PC-9 (cell line): ENCODE results near the gene SLC2A3. TPM values are rescaled to one million over a fixed set of nuclear protein-coding genes. Genes with fewer than 3 reads are reported as not detected.
"Not testable (repeated sequence)": the region's sequence is repeated elsewhere in the genome, so short reads cannot be mapped to it uniquely, and the experiment has no call there.

Experiments used
- BruUV-seq: library from RNA; stranded (reverse); fragments of 400-500 nt; replicated peaks from 2 replicates; lab custom pipeline; 2021; lab: Mats Ljungman, UMichigan
- CTCF ChIA-PET: fragments of 300-600 bp; sonication (Branson Sonifier 250); formaldehyde crosslinking; loops from one replicate; lab custom pipeline; 2022; ENCODE audit warnings: antibody characterized with exemption; lab: Charles Lee
- POLR2A ChIA-PET: fragments of 300-600 bp; sonication (Branson Sonifier 250); formaldehyde crosslinking; loops from one replicate; lab custom pipeline; 2022; ENCODE audit warnings: antibody characterized with exemption; ENCODE audit not compliant: unreplicated experiment; lab: Charles Lee
- DNase-seq, 2 experiments: peaks; one replicate each; pipeline versions ENCODE4 v3.0.0 to v3.0.0-alpha.2; 2015 to 2022; ENCODE audit warnings: mixed read lengths in 1 of 2
- H2AFZ ChIP-seq: fragments of 200-600 bp; sonication (generic); 2 replicates; pipeline ENCODE4 v1.8.1; 2017; ENCODE audit warnings: antibody characterized with exemption
- H3F3A ChIP-seq: fragments of 200-600 bp; sonication (generic); 2 replicates; pipeline ENCODE4 v1.8.1; 2017; ENCODE audit warnings: antibody characterized with exemption, mild to moderate bottlenecking, low read depth; ENCODE audit not compliant: insufficient read depth
- H3K27ac ChIP-seq: fragments of 200-600 bp; sonication (generic); 2 replicates; pipeline ENCODE4 v1.6.1; 2016; ENCODE audit warnings: mixed run types
- H3K27me3 ChIP-seq: fragments of 200-600 bp; sonication (generic); 2 replicates; pipeline ENCODE4 v1.6.1; 2016; ENCODE audit warnings: low read depth, mixed run types; ENCODE audit not compliant: insufficient read depth
- H3K36me3 ChIP-seq: fragments of 200-600 bp; sonication (generic); 2 replicates; pipeline ENCODE4 v1.6.1; 2016; ENCODE audit warnings: low read depth, mixed run types
- H3K4me1 ChIP-seq: fragments of 200-600 bp; sonication (generic); replicated peaks from 2 replicates; pipeline ENCODE4 v1.6.1; 2016; ENCODE audit warnings: mixed run types; ENCODE audit not compliant: insufficient read depth
- H3K4me2 ChIP-seq: fragments of 200-600 bp; sonication (generic); 2 replicates; pipeline ENCODE4 v1.6.1; 2017; ENCODE audit warnings: mixed run types
- H3K4me3 ChIP-seq: fragments of 200-600 bp; sonication (generic); 2 replicates; pipeline ENCODE4 v1.6.1; 2016; ENCODE audit warnings: mixed run types
- H3K79me2 ChIP-seq: fragments of 200-600 bp; sonication (generic); 2 replicates; pipeline ENCODE4 v1.6.1; 2017; ENCODE audit warnings: low read depth, mixed run types
- H3K9me2 ChIP-seq: fragments of 200-600 bp; sonication (generic); 2 replicates; pipeline ENCODE4 v1.8.1; 2017; ENCODE audit warnings: mild to moderate bottlenecking; ENCODE audit not compliant: insufficient read depth
- H3K9me3 ChIP-seq: fragments of 200-600 bp; sonication (generic); 2 replicates; pipeline ENCODE4 v1.8.1; 2016; ENCODE audit warnings: low read depth; ENCODE audit not compliant: insufficient read depth
- H4K20me1 ChIP-seq: fragments of 200-600 bp; sonication (generic); 2 replicates; pipeline ENCODE4 v1.8.1; 2017; ENCODE audit not compliant: insufficient read depth
- CTCF ChIP-seq: fragments of 200-600 bp; sonication (generic); conservative IDR thresholded peaks from 2 replicates; pipeline ENCODE4 v1.6.1; 2017; ENCODE audit warnings: mixed run types, antibody characterized with exemption, mild to moderate bottlenecking, moderate library complexity
- EZH2 ChIP-seq: fragments of 200-600 bp; sonication (generic); IDR thresholded peaks from 2 replicates; pipeline ENCODE4 v1.8.0; 2017; ENCODE audit warnings: antibody characterized with exemption, low read depth
- intact Hi-C: fragments of 100-400 bp; cut with micrococcal nuclease; formaldehyde crosslinking; loops from one replicate; pipeline ENCODE4 v1.10.0; 2022; ENCODE audit not compliant: unreplicated experiment
- total RNA-seq: library from RNA; stranded (reverse); gene quantifications from 2 replicates; pipeline ENCODE4 v1.2.3, GENCODE V29; 2021

The SLC2A3 gene
- total RNA-seq, 1 experiment from 2014 or later: 26.2 TPM

- H4K20me1 ChIP-seq: no peaks in the 10 kb centered on the region
- no peaks in the 10 kb centered on the region for H3K9me3 ChIP-seq
- H3K4me3 ChIP-seq: no peak overlapping the region
- BruUV-seq: no TSS peak
- peaks cover 23% of the 10 kb centered on the region for H3K4me1 ChIP-seq
- no peak overlapping the region for H2AFZ ChIP-seq
- peak overlapping the region; percentile 37 for H3K4me2 ChIP-seq
- peak; percentile 81 to 92 for DNase-seq
- H3K27me3 ChIP-seq: no peaks in the 10 kb centered on the region
- ChIA-PET CTCF (interaction anchor here (0.6 to 1.3 kb wide), 7 partner anchors 12 to 159 kb away, joined by 3 to 11 read pairs (median 3); no protein-coding TSS in a partner anchor), POLR2A (interaction anchor here (0.7 kb wide), 1 partner anchor 43 kb away, joined by 15 read pairs; no protein-coding TSS in a partner anchor)
- no peaks in the 10 kb centered on the region for H3K9me2 ChIP-seq
- H3F3A ChIP-seq: peaks cover 24% of the 10 kb centered on the region; the same call in 1 of the 2 replicates
- intact Hi-C loops: loop anchor here (1.0 kb wide), 2 partner anchors 21 to 47 kb away; no protein-coding TSS in a partner anchor
- no peaks in the 10 kb centered on the region for H3K79me2 ChIP-seq
- TF ChIP-seq EZH2 (no peak), CTCF (peak; percentile 69)
- H3K27ac ChIP-seq: 0 out of 2 replicates have a peak overlapping the region, but pooled peaks have one; percentile 23
- H3K36me3 ChIP-seq: no peaks in the 10 kb centered on the region
Observed at GRCh38 chr12:7907009-7907408, 29.0 kb downstream of the SLC2A3 start.

- H3K4me2 ChIP-seq: 0 out of 2 replicates have a peak overlapping the region, but pooled peaks have one; percentile 37
- H3K9me3 ChIP-seq, BruUV-seq, H2AFZ ChIP-seq, intact Hi-C loops, H3K27me3 ChIP-seq, H3K36me3 ChIP-seq, H3K4me3 ChIP-seq, H4K20me1 ChIP-seq, H3K79me2 ChIP-seq, H3K27ac ChIP-seq, H3K9me2 ChIP-seq: not testable (repeated sequence)
- peaks cover 24% of the 10 kb centered on the region; the same call in 1 of the 2 replicates for H3F3A ChIP-seq
- ChIA-PET CTCF (interaction anchor here (0.6 to 1.3 kb wide), 4 partner anchors 9 to 47 kb away, joined by 3 to 5 read pairs (median 3); no protein-coding TSS in a partner anchor), POLR2A (interaction anchor here (0.7 kb wide), 1 partner anchor 43 kb away, joined by 15 read pairs; no protein-coding TSS in a partner anchor)
- H3K4me1 ChIP-seq: peaks cover 23% of the 10 kb centered on the region
- peak in 1 of 2 experiments; percentile 39 for DNase-seq
Observed at GRCh38 chr12:7906303-7906702, 29.7 kb downstream of the SLC2A3 start.

GRCh38 chr12:7905600-7906125 is 30.3 kb downstream of the SLC2A3 start:
- intact Hi-C loops: not testable (repeated sequence)
- H3F3A ChIP-seq: peaks cover 24% of the 10 kb centered on the region; the same call in 1 of the 2 replicates

GRCh38 chr12:7905071-7905470 is 30.9 kb downstream of the SLC2A3 start:
- DNase-seq: peak in 1 of 2 experiments; percentile 64
- Histone ChIP-seq H3K79me2 (no peaks in the 10 kb centered on the region), H3K4me3 (no peak overlapping the region), H3K27ac (no peak overlapping the region), H2AFZ (no peak overlapping the region), H4K20me1 (no peaks in the 10 kb centered on the region), H3K27me3 (no peaks in the 10 kb centered on the region), H3K9me2 (no peaks in the 10 kb centered on the region; the same call in 1 of the 2 replicates), H3K4me2 (peak overlapping the region; percentile 0; the same call in 1 of the 2 replicates), H3K9me3 (no peaks in the 10 kb centered on the region), H3K36me3 (no peaks in the 10 kb centered on the region), H3F3A (peaks cover 24% of the 10 kb centered on the region; the same call in 1 of the 2 replicates), H3K4me1 (peaks cover 23% of the 10 kb centered on the region)
- BruUV-seq: no TSS peak
- ChIA-PET CTCF (interaction anchor here (1.0 to 1.1 kb wide), 2 partner anchors 18 to 189 kb away, joined by 5 to 8 read pairs; no protein-coding TSS in a partner anchor), POLR2A (interaction anchor here (0.7 kb wide), 1 partner anchor 85 kb away, joined by 3 read pairs; no protein-coding TSS in a partner anchor)
- TF ChIP-seq CTCF: no peak
- no peak for TF ChIP-seq EZH2
- intact Hi-C loops: no loop called here

More at GRCh38 chr12:7905600-7906125, 30.3 kb downstream of the SLC2A3 start:
- BruUV-seq, H2AFZ ChIP-seq, H3K27ac ChIP-seq, DNase-seq, H3K27me3 ChIP-seq, H3K9me2 ChIP-seq, H3K9me3 ChIP-seq, H4K20me1 ChIP-seq, H3K36me3 ChIP-seq, H3K4me3 ChIP-seq, H3K79me2 ChIP-seq: not testable (repeated sequence)
- ChIA-PET CTCF (interaction anchor here (0.6 to 1.1 kb wide), 5 partner anchors 14 to 190 kb away, joined by 3 to 8 read pairs (median 5); no protein-coding TSS in a partner anchor), POLR2A (interaction anchor here (0.6 to 0.7 kb wide), 2 partner anchors 9 to 466 kb away, joined by 3 to 6 read pairs; no protein-coding TSS in a partner anchor)
- H3K4me2 ChIP-seq: 0 out of 2 replicates have a peak overlapping the region, but pooled peaks have one; percentile 0
- peaks cover 23% of the 10 kb centered on the region for H3K4me1 ChIP-seq

- H3K79me2 ChIP-seq, H3K9me2 ChIP-seq, H2AFZ ChIP-seq, POLR2A ChIA-PET, H3K36me3 ChIP-seq, H3K9me3 ChIP-seq, H3K4me3 ChIP-seq, H4K20me1 ChIP-seq, BruUV-seq, H3K27ac ChIP-seq, DNase-seq, intact Hi-C loops, H3K4me2 ChIP-seq, H3K27me3 ChIP-seq: not testable (repeated sequence)
- Histone ChIP-seq H3F3A (peaks cover 22% of the 10 kb centered on the region; the same call in 1 of the 2 replicates), H3K4me1 (peaks cover 23% of the 10 kb centered on the region)
- CTCF ChIA-PET: interaction anchor here (0.6 kb wide), 1 partner anchor 10 kb away, joined by 3 read pairs; no protein-coding TSS in a partner anchor
Observed at GRCh38 chr12:7902416-7902815, 33.6 kb downstream of the SLC2A3 start.
